GM18511 (cell line): ENCODE results near the gene PLD2.

Experiments used
- ATAC-seq: cut with Tn5 transposase; IDR thresholded peaks from one replicate; pipeline ENCODE4 v1.9.1; 2021; ENCODE audit warnings: mild to moderate bottlenecking, moderate library complexity; ENCODE audit not compliant: unreplicated experiment

The PLD2 gene

GRCh38 chr17:4806777-4807604 lies at the start of gene PLD2:
Gene PLD2 (plus strand): TSS chr17:4807152. CDS start chr17:4807773, 621 bp downstream.
- peak; percentile 96 for ATAC-seq

- no peak for ATAC-seq
These were observed 47.1 kb upstream of the PLD2 start for GRCh38 chr17:4759776-4760236.

- ATAC-seq = no peak
These were observed 42.4 kb upstream of the PLD2 start for GRCh38 chr17:4764595-4764994.

GRCh38 chr17:4766201-4766600 lies 40.8 kb upstream of the PLD2 start:
- ATAC-seq = no peak

- no peak for ATAC-seq
These were observed 40.2 kb upstream of the PLD2 start for GRCh38 chr17:4766723-4767122.

GRCh38 chr17:4768298-4768697 lies 38.7 kb upstream of the PLD2 start:
- no peak for ATAC-seq

- ATAC-seq = no peak
These were observed 37.3 kb upstream of the PLD2 start for GRCh38 chr17:4769628-4770027.

GRCh38 chr17:4771519-4772234 lies 35.3 kb upstream of the PLD2 start, which contains the start of gene TM4SF5:
Gene TM4SF5 (plus strand): TSS chr17:4771886. CDS start chr17:4771923, 37 bp downstream.
- no peak for ATAC-seq

- ATAC-seq = no peak
These were observed 34.7 kb upstream of the PLD2 start for GRCh38 chr17:4772235-4772613.

GRCh38 chr17:4777969-4778760 lies 28.8 kb upstream of the PLD2 start:
- ATAC-seq = no peak

GRCh38 chr17:4780325-4780955 lies 26.5 kb upstream of the PLD2 start:
- ATAC-seq = no peak

GRCh38 chr17:4782652-4783051 lies 24.3 kb upstream of the PLD2 start:
- no peak for ATAC-seq

GRCh38 chr17:4785311-4786105 lies 21.4 kb upstream of the PLD2 start:
- no peak for ATAC-seq

GRCh38 chr17:4786106-4786511 lies 20.8 kb upstream of the PLD2 start, which contains the start of gene VMO1:
Gene VMO1 (minus strand): TSS chr17:4786364. CDS start chr17:4786352, 12 bp downstream.
- no peak for ATAC-seq

GRCh38 chr17:4786516-4786915 lies 20.4 kb upstream of the PLD2 start:
- ATAC-seq = no peak

- ATAC-seq = no peak
These were observed 18.7 kb upstream of the PLD2 start for GRCh38 chr17:4788159-4788806.

GRCh38 chr17:4788807-4789700 lies 17.9 kb upstream of the PLD2 start, which contains the start of gene GLTPD2:
Gene GLTPD2 (plus strand): TSS chr17:4788964. CDS start chr17:4789012, 48 bp downstream.
- no peak for ATAC-seq

GRCh38 chr17:4789701-4789950 lies 17.3 kb upstream of the PLD2 start:
- ATAC-seq = peak; percentile 41
